T-helper 1 cell (primary cell): ENCODE measurements around the gene TBCC.

Experiments
- DNase-seq, 5 donors: peaks; one replicate each; pipeline ENCODE4 v3.0.0-alpha.2; 2012 to 2020
- total RNA-seq, 4 donors: gene quantifications; one replicate each; lab custom pipeline; 2026; lab: John Stamatoyannopoulos, UW

The TBCC gene
- total RNA-seq = 75.0 to 146 (median 114) reads per million in 4 donors

- DNase-seq = peak; percentile 89 to 98 (median 93)
Observed at GRCh38 chr6:42745640-42746462, at the start of gene TBCC. TSS of gene TBCC (minus strand) at chr6:42746103. CDS start at chr6:42746073, 30 bp downstream.

DNA sequence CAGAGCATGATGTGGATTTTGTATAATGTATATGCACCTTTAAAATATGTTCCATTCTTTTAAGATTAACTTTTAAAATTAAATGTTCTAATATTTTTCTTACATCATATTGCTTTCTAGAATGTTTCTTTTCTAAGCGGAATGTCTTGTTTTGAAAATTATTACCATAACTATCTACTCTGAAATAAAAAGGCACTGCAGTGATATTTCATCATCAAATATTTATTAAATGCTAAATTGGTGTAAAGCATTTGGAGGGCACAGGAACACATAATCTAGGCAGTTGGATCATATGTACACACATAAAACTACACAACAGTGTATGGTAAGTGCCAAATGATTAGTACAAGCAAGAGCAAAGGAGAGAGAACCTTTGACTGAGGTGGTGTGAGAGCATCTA is 49.7 kb upstream of the TBCC start:
- DNase-seq = no peak

GRCh38 chr6:42791706-42792320 is 45.9 kb upstream of the TBCC start:
- no peak for DNase-seq

DNA sequence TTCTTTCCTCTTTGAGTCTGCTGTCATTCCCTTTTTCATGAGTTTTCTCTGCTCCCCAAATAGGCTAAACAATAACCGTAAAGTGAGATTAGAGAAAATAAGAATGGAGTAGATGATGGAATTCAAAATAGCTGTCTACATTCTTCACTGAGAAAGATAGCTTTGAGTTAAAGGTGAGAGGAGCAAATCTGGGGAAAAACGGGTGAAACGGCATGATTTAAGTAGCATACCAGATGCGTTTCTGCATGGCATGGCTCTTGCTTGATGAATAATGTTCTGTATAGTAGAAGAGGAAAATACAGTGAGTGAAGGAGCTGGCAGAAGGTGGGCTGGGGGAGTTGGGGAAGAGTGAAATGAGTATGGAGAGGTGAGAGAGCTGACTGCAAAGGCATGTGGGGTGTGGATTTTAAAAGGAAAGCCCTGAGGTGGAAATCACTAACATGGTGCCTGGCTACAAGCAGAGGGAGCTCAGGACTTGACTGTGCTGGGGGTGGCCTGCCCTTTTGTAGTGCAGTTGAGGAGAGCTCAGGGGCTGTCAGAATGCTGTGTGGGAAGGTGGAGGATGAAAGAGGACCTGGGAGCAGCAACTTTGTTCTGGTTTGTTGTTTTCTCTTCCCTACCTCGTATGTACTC is 44.8 kb upstream of the TBCC start:
- DNase-seq = no peak

- DNase-seq = no peak
Observed at GRCh38 chr6:42788671-42789070, 42.8 kb upstream of the TBCC start.

DNA sequence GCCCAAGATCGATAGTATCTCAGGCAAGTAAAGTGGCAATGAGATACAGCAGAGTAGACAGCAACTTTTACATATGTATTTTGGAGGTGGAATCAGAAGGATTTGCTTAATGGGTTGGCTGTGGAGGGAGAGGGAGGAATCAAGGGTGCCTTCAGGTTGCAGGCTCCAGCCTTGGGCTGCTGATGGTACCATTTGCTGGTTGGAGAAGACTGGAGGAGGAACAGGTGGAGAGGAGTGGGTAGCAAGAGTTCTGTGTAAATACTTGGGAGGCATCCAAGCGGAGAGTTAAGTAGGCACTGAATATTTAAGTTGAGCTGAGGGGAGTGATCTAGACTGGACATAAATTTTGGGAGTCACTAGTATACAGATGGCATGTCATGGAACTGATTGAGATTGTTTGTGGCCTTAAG is 41.2 kb upstream of the TBCC start:
- DNase-seq = no peak

- no peak for DNase-seq
Observed at GRCh38 chr6:42786525-42786985, 40.7 kb upstream of the TBCC start.

GRCh38 chr6:42784717-42785498 is 39.0 kb upstream of the TBCC start:
- DNase-seq = no peak

GRCh38 chr6:42783876-42784642 is 38.2 kb upstream of the TBCC start:
- no peak for DNase-seq

DNA sequence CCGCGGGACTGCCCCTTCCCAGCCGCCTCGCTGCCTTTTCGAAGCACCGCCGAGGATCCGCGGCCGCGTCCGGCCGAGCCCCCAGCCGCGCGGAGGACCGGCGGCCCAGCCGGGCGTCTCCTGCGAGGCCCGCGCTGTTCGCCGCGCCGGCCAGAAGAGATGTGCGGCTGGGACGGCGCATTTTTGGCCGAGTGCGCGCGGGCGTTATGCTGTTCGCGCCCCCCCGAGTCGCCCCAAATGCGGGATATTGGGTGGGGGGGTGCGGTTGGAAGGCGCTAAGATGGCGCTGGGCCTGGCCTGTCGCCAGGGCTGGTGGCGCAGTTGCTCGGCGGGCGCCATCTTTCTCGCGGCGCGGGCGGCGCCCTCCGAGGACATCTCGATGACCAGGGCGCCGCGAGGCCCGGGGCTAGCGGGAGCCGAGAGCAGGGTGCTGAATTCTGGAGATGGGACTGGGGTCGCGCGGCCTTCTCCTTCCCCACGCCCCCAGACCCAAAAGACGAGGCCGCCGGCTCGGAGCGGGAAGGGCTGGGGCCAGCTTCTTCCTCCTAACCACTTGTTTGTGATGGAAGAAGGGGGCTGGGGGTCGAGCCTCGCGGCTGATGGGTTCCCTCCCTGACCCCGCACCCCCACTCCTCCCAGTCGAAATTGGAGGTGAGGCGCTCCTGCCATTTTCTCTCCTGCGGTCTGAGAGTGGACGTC is 37.4 kb upstream of the TBCC start:
- DNase-seq = peak; percentile 62 to 78 (median 76)

DNA sequence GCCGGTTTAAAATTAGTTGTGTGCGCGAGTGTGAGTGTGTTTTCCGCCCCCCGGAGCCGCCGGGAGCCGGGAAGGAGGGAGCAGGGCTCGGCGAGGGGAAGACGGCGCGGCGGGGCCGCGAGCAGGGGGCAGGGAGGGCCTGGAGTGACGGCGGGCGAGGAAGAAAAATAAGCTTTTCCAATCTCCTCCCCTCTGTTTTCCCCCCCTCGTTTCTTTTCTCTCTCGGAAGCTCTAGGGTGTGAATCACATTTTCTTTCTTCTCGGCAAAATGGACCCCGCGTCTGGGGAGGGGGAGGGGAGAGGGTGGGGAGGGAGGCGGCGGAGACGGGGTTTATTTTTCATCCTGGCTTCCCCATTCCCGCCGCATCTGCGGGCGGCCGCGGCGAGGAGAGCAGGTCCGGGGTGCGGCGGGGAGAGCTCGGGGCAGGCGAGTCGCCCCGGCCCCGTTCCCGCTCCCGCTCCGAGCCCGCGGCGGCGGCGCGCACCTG is 36.8 kb upstream of the TBCC start:
- peak; percentile 50 to 76 (median 71) for DNase-seq

DNA sequence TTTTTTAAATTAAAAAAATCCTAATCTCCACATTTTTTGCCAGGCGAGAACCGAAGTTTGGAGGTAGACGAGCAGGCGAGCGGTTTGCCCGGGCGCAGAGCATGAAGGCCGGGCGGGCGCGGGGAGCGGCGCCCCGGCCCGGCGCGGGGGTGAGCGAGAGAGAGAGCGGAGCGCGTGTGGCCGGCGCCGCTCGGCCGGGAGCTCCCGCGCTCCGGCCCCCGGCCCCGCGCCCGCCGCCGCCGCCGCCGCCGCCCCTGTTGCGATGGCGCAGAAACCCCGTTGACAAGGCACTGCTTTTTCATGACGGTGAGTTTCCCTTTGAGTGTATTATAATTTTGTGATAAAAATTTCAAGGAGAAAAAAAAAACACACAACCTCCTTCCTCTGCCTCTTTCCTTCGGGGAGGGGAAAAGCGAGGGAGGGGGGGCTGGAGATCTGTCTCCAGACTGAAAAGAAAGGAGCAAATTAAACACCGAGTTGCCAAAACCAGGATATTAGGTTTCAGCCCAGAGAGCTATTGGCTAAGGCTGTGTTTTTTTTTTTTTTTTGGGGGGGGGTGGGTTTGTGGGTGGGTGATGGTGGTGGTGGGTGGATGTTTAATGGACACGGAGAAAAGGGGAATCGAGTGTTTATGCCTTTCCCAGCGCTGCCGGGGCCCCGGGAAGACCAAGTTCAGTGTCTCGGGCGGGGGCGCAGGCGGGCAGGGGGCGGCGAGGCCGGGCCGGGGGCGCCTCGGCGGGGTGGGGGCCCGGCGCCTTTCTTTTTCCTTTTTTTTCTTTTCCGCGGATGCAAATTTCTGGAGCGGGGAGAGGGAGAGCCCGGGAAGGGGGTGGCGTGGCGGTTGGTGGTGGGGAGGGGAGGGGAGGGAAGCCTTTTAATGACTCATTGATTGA is 36.1 kb upstream of the TBCC start, which contains the start of gene BICRAL:
Gene BICRAL, plus strand, starts transcription at position 257 of the 893 bp plus-strand sequence. CDS start 39,971 bp downstream, outside the sequence.
- peak; percentile 42 to 67 (median 64) for DNase-seq

DNA sequence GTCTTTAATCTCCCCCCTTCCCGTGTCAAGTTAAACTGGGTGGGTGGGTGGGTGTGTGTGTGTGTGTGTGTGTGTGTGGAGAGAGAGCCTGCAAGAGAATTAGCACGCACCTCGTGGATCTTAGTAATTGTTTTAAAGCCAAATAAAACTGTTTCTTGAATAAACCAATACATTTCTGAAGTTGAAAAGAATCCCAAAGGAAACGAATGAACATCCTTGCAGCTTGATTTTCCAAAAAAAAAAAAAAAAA is 35.6 kb upstream of the TBCC start:
- peak in 1 of 5 donors; percentile 23 for DNase-seq

DNA sequence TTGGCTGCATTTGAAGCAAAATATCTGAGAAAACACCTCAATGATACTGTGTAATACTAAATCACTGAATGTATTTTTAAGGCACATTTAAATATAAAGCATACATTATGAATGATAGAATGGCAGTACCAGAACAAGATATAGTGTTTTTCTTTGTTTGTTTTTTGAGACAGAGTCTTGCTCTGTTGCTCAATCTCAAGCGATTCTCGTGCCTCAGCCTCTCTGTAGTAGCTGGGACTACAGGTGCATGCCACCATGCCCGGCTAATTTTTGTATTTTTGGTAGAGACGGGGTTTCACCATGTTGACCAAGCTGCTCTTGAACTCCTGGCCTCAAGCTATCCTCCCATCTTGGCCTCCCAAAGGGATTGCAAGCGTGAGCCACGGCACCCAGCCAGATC is 33.6 kb upstream of the TBCC start:
- DNase-seq = no peak

- no peak for DNase-seq
Observed at GRCh38 chr6:42778122-42778521, 32.2 kb upstream of the TBCC start.

GRCh38 chr6:42777126-42777822 is 31.4 kb upstream of the TBCC start:
- DNase-seq = no peak

DNA sequence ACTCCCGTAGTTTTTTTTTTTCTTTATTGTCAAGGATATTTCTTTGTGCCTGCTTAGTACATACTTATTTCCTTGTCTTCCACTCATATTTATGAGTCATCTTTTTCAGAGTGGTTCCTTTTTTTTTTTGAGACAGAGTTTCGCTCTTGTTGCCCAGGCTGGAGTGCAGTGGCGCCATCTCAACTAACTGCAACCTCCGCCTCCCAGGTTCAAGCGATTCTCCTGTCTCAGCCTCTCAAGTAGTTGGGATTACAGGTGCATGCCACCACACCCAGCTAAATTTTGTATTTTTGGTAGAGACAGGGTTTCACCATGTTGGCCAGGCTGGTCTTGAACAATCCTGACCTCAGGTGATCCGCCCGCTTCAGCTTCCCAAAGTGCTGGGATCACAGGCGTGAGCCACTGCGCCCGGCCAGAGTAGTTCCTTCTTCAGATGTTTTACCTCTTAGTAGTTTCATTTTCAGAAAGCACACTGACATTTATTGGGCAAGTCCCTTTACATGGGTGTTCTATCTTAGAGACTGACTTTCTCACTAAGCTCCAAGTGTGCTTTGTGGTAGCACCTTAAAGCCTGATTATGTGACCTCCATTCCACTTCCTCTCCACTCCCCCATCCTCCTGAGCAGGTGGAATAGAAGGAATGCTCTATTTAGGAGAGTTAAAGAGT is 29.1 kb upstream of the TBCC start:
- DNase-seq = peak in 4 of 5 donors; percentile 17 to 76 (median 22)

DNA sequence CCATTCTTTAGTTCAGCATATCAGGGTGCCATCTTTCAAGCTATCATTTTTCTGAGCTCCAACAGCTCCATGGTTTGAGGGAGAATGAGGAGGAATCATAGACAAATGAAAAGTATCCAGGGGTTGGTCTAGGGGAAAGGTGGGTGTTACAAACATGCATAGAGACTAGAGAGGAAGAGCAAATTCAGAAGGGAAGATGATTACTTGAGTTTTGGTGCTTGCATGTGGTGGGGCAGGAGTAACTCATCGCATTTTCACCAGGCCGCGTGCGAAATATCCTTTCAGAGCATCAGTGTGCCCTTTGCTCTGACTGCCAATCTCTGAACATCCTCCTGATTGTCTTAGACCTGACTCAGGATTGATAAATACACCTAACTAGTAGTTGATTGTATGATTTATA is 28.3 kb upstream of the TBCC start:
- DNase-seq = peak in 1 of 5 donors; percentile 50

DNA sequence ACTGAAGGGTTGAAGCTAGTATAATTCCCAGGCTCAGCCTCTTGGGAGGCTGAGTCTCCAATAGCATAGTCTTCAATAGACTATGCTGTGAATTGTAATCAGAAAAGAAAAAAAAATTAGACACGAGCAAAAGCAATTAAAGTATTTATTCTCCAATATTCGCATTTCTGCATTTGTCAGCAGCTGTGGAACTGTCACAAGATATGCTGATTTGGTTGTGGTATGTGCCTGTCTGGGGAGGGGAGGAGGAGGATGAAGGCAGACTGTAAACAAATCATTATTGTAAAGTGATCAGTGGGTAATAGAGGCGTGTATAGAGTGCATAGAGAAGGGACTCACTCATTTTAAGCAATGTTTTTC is 25.8 kb upstream of the TBCC start:
- DNase-seq = peak in 4 of 5 donors; percentile 21 to 50 (median 34)
